WTC11 (cell line): ENCODE measurements around the gene TCHP.

ENCODE experiments used
- PREB ChIP-seq: sonication (generic); formaldehyde crosslinking; IDR thresholded peaks from 2 replicates; pipeline ENCODE4 v1.8.1; 2022; ENCODE audit warnings: mild to moderate bottlenecking, missing genetic modification reagents, moderate library complexity, borderline replicate concordance
- USF1 ChIP-seq: sonication (generic); formaldehyde crosslinking; IDR thresholded peaks from 2 replicates; pipeline ENCODE4 v1.8.0; 2022; ENCODE audit warnings: mild to moderate bottlenecking, missing genetic modification reagents

DNA sequence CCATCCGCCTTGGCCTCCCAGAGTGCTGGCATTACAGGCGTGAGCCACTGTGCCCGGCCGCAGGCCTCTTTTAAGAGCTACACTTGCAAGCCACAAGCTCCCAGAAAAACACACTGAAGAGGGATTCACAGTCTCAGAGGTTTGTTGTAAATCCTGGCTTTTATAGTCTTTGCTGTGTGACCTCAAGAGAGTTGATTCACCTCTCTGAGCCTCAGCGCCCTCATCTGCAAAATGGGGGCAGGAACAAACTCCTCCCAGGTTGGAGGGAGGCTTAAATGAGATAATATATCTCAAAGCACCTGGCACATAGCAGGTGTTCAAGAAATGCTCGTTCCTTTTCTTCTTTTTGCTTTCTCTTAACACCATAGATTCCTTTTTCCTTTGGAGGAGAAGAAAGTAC is 3.9 kb upstream of the TCHP start:
- no peak for TF ChIP-seq USF1
- TF ChIP-seq PREB (CRISPR knock-in tag): no peak
